Neural cell (in vitro differentiated cells): ENCODE data around the gene KCTD11. TPM values are rescaled to one million over a fixed set of nuclear protein-coding genes. Genes with fewer than 3 reads are reported as not detected.

Source experiments
- H2AFZ ChIP-seq: fragments of 200-600, 300-800 bp; sonication (generic), shearing (Covaris generic); 2 replicates; pipeline ENCODE4 v1.6.0; 2014; ENCODE audit warnings: low read depth, mild to moderate bottlenecking, antibody characterized with exemption, low read length, moderate library complexity
- H3F3A ChIP-seq: fragments of 200-600 bp; shearing (Covaris generic); 2 replicates; pipeline ENCODE4 v1.6.1; 2016; ENCODE audit warnings: mild to moderate bottlenecking, moderate library complexity, mixed read lengths, antibody characterized with exemption, low read length; ENCODE audit not compliant: insufficient read depth, poor library complexity, severe bottlenecking
- H3K27ac ChIP-seq: fragments of 200-600, 300-800 bp; sonication (generic), shearing (Covaris generic); 2 replicates; pipeline ENCODE4 v1.5.1; 2014; ENCODE audit warnings: mild to moderate bottlenecking, low read length, moderate library complexity
- H3K27me3 ChIP-seq: fragments of 300-800, 200-600 bp; sonication (generic), shearing (Covaris generic); 2 replicates; pipeline ENCODE4 v1.6.0; 2014; ENCODE audit warnings: mild to moderate bottlenecking, low read depth, low read length, moderate library complexity; ENCODE audit not compliant: insufficient read depth
- H3K36me3 ChIP-seq: fragments of 300-800, 200-600 bp; sonication (generic), shearing (Covaris generic); 2 replicates; pipeline ENCODE4 v1.5.1; 2014; ENCODE audit warnings: mild to moderate bottlenecking, antibody characterized with exemption, low read length, moderate library complexity; ENCODE audit not compliant: insufficient read depth
- H3K4me2 ChIP-seq: fragments of 300-800, 200-600 bp; sonication (generic), shearing (Covaris generic); 2 replicates; pipeline ENCODE4 v1.6.0; 2014; ENCODE audit warnings: mild to moderate bottlenecking, low read length
- H3K4me3 ChIP-seq: fragments of 300-800, 200-600 bp; sonication (generic), shearing (Covaris generic); 2 replicates; pipeline ENCODE4 v1.5.1; 2014; ENCODE audit warnings: mild to moderate bottlenecking, low read length, moderate library complexity
- H3K79me2 ChIP-seq: fragments of 200-600 bp; shearing (Covaris generic); replicated peaks from 2 replicates; pipeline ENCODE4 v1.6.0; 2014; ENCODE audit warnings: mild to moderate bottlenecking, low read length, moderate library complexity; ENCODE audit not compliant: insufficient read depth
- H3K9ac ChIP-seq: fragments of 300-800, 200-600 bp; sonication (generic), shearing (Covaris generic); 2 replicates; pipeline ENCODE4 v1.6.1; 2016; ENCODE audit warnings: mild to moderate bottlenecking, low read length, mixed read lengths
- H3K9me2 ChIP-seq: fragments of 200-600 bp; shearing (Covaris generic); 2 replicates; pipeline ENCODE4 v1.6.1; 2016; ENCODE audit warnings: mild to moderate bottlenecking, low read length, mixed read lengths; ENCODE audit not compliant: insufficient read depth
- H3K9me3 ChIP-seq: fragments of 200-600, 300-800 bp; sonication (generic), shearing (Covaris generic); 2 replicates; pipeline ENCODE4 v1.6.1; 2016; ENCODE audit warnings: mild to moderate bottlenecking, mixed run types, low read length, moderate library complexity, mixed read lengths
- H4K20me1 ChIP-seq: fragments of 200-600 bp; shearing (Covaris generic); 2 replicates; pipeline ENCODE4 v1.6.1; 2016; ENCODE audit warnings: mild to moderate bottlenecking, mixed run types; ENCODE audit not compliant: insufficient read depth
- EP300 ChIP-seq: fragments of 450-650 bp; conservative IDR thresholded peaks from 2 replicates; pipeline ENCODE4 v1.6.1; 2014; ENCODE audit warnings: antibody characterized with exemption, mild to moderate bottlenecking, moderate library complexity; ENCODE audit not compliant: poor library complexity, severe bottlenecking
- EZH2 ChIP-seq: fragments of 200-600, 300-800 bp; shearing (Covaris generic), sonication (generic); IDR thresholded peaks from 2 replicates; pipeline ENCODE4 v1.6.1; 2014; ENCODE audit warnings: antibody characterized with exemption, low read length, borderline replicate concordance, mild to moderate bottlenecking; ENCODE audit not compliant: insufficient read depth, poor library complexity, severe bottlenecking
- MXI1 ChIP-seq: fragments of 450-650 bp; conservative IDR thresholded peaks from 2 replicates; pipeline ENCODE4 v1.6.1; 2014; ENCODE audit warnings: antibody characterized with exemption, mild to moderate bottlenecking; ENCODE audit not compliant: poor library complexity, severe bottlenecking
- POLR2AphosphoS5 ChIP-seq: IDR thresholded peaks from 2 replicates; pipeline ENCODE4 v1.6.1; 2012
- RAD21 ChIP-seq: fragments of 450-650 bp; conservative IDR thresholded peaks from 2 replicates; pipeline ENCODE4 v1.6.1; 2014; ENCODE audit warnings: antibody characterized with exemption, mild to moderate bottlenecking, moderate library complexity
- SMC3 ChIP-seq: fragments of 450-650 bp; conservative IDR thresholded peaks from 2 replicates; pipeline ENCODE4 v1.6.1; 2014; ENCODE audit warnings: antibody characterized with exemption, mild to moderate bottlenecking, moderate library complexity; ENCODE audit not compliant: poor library complexity
- TAF1 ChIP-seq: IDR thresholded peaks from 2 replicates; pipeline ENCODE4 v1.6.1; 2012; ENCODE audit warnings: low read depth
- polyA plus RNA-seq: library from polyadenylated mRNA; depleted of rRNA; stranded (reverse); fragments of >200 nt; gene quantifications from 2 replicates; pipeline ENCODE4 v1.2.3, GENCODE V29; 2014
- TF ChIP-seq, protein P1 (sequence below): IDR thresholded peaks from 2 replicates; pipeline ENCODE4 v1.6.1; 2012; ENCODE audit warnings: borderline replicate concordance
- TF ChIP-seq, protein P2 (sequence below): fragments of 450-650 bp; IDR thresholded peaks from 2 replicates; pipeline ENCODE4 v1.5.1; 2014; ENCODE audit warnings: antibody characterized with exemption, mild to moderate bottlenecking, moderate library complexity; ENCODE audit not compliant: poor library complexity, severe bottlenecking

Gene KCTD11
- polyA plus RNA-seq, 1 donor from 2014 or later = 2.8 TPM

DNA sequence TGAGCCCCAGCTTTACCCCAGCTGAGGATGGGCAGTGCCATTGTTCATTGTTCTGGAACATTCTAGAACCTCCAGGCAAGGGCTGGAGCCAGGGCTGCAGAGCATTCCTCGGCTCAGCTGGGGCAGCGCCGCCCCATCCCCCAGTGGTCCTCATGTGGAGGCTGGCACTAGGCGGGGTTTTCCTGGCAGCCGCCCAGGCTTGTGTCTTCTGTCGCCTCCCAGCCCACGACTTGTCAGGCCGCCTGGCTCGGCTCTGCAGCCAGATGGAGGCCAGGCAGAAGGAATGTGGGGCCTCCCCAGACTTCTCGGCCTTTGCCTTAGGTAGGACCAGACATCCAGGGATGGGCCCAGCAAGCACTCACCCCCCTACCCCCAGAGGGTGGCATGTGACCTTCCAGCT, 3.1 kb downstream of the KCTD11 start, which contains the start of gene TMEM95:
Gene TMEM95 (plus strand): TSS at position 104 of the 400 bp plus-strand sequence. CDS start 49 bp downstream, at position 153.
- Histone ChIP-seq H3K4me3 (peak within 1 kb of the TSS; percentile 15), H3K9ac (peak within 1 kb of the TSS; percentile 3), H2AFZ (no peak within 1 kb of the TSS), H3K4me2 (no peak within 1 kb of the TSS), H3K9me2 (no peaks in the 10 kb centered on the region), H3F3A (no peaks in the 10 kb centered on the region), H3K79me2 (peaks cover 3% of the 10 kb centered on the region), H3K9me3 (no peaks in the 10 kb centered on the region), H3K27me3 (no peaks in the 10 kb centered on the region), H4K20me1 (no peaks in the 10 kb centered on the region), H3K27ac (no peak within 1 kb of the TSS), H3K36me3 (no peaks in the 10 kb centered on the region)
- TF ChIP-seq SMC3 (no peak), TAF1 (no peak), EP300 (no peak), MXI1 (no peak), RAD21 (no peak), EZH2 (no peak), POLR2AphosphoS5 (no peak)
- TF ChIP-seq, protein P1, sequence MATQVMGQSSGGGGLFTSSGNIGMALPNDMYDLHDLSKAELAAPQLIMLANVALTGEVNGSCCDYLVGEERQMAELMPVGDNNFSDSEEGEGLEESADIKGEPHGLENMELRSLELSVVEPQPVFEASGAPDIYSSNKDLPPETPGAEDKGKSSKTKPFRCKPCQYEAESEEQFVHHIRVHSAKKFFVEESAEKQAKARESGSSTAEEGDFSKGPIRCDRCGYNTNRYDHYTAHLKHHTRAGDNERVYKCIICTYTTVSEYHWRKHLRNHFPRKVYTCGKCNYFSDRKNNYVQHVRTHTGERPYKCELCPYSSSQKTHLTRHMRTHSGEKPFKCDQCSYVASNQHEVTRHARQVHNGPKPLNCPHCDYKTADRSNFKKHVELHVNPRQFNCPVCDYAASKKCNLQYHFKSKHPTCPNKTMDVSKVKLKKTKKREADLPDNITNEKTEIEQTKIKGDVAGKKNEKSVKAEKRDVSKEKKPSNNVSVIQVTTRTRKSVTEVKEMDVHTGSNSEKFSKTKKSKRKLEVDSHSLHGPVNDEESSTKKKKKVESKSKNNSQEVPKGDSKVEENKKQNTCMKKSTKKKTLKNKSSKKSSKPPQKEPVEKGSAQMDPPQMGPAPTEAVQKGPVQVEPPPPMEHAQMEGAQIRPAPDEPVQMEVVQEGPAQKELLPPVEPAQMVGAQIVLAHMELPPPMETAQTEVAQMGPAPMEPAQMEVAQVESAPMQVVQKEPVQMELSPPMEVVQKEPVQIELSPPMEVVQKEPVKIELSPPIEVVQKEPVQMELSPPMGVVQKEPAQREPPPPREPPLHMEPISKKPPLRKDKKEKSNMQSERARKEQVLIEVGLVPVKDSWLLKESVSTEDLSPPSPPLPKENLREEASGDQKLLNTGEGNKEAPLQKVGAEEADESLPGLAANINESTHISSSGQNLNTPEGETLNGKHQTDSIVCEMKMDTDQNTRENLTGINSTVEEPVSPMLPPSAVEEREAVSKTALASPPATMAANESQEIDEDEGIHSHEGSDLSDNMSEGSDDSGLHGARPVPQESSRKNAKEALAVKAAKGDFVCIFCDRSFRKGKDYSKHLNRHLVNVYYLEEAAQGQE = no peak
- TF ChIP-seq, protein P2, sequence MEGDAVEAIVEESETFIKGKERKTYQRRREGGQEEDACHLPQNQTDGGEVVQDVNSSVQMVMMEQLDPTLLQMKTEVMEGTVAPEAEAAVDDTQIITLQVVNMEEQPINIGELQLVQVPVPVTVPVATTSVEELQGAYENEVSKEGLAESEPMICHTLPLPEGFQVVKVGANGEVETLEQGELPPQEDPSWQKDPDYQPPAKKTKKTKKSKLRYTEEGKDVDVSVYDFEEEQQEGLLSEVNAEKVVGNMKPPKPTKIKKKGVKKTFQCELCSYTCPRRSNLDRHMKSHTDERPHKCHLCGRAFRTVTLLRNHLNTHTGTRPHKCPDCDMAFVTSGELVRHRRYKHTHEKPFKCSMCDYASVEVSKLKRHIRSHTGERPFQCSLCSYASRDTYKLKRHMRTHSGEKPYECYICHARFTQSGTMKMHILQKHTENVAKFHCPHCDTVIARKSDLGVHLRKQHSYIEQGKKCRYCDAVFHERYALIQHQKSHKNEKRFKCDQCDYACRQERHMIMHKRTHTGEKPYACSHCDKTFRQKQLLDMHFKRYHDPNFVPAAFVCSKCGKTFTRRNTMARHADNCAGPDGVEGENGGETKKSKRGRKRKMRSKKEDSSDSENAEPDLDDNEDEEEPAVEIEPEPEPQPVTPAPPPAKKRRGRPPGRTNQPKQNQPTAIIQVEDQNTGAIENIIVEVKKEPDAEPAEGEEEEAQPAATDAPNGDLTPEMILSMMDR = no peak

DNA sequence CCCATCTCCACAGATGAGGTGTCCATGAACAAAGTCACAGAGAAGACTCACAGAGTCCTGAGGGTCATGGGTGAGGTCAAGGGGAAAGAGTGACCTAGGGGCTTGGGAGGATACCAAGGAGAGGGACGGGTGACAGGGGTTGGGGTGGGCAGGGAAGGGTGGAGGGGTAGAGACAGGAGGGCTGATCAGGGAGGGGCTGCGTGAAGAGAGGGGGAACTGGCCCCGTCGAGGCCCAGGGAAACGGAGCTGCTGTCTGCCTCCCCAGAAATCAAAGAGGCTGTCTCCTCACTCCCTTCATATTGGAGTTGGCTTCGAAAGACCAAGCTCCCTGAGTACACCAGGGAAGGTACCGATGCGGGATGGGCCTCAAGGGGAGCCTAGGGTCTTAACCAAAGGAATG, 3.6 kb downstream of the KCTD11 start:
- H3F3A ChIP-seq = no peaks in the 10 kb centered on the region
- peaks cover 3% of the 10 kb centered on the region for H3K79me2 ChIP-seq
- H4K20me1 ChIP-seq = no peaks in the 10 kb centered on the region
- H3K36me3 ChIP-seq = no peaks in the 10 kb centered on the region
- H3K4me3 ChIP-seq = no peak overlapping the region
- no peak overlapping the region for H3K27ac ChIP-seq
- H3K9ac ChIP-seq = no peak overlapping the region
- H3K27me3 ChIP-seq = no peaks in the 10 kb centered on the region
- no peak for TF ChIP-seq POLR2AphosphoS5
- TF ChIP-seq SMC3 = no peak
- no peak for TF ChIP-seq TAF1
- TF ChIP-seq EZH2 = no peak
- TF ChIP-seq, protein P1 = no peak
- TF ChIP-seq, protein P2 = no peak
- no peaks in the 10 kb centered on the region for H3K9me3 ChIP-seq
- no peak overlapping the region for H3K4me2 ChIP-seq
- H3K9me2 ChIP-seq = no peaks in the 10 kb centered on the region
- H2AFZ ChIP-seq = no peak overlapping the region
